Neural cell (in vitro differentiated cells): ENCODE results near the gene MAOB. TPM values are rescaled to one million over a fixed set of nuclear protein-coding genes. Genes with fewer than 3 reads are reported as not detected.

Experiments
- H2AFZ ChIP-seq: fragments of 200-600, 300-800 bp; sonication (generic), shearing (Covaris generic); 2 replicates; pipeline ENCODE4 v1.6.0; 2014; ENCODE audit warnings: low read depth, mild to moderate bottlenecking, antibody characterized with exemption, low read length, moderate library complexity
- H3F3A ChIP-seq: fragments of 200-600 bp; shearing (Covaris generic); 2 replicates; pipeline ENCODE4 v1.6.1; 2016; ENCODE audit warnings: mild to moderate bottlenecking, moderate library complexity, mixed read lengths, antibody characterized with exemption, low read length; ENCODE audit not compliant: insufficient read depth, poor library complexity, severe bottlenecking
- H3K27ac ChIP-seq: fragments of 200-600, 300-800 bp; sonication (generic), shearing (Covaris generic); 2 replicates; pipeline ENCODE4 v1.5.1; 2014; ENCODE audit warnings: mild to moderate bottlenecking, low read length, moderate library complexity
- H3K27me3 ChIP-seq: fragments of 300-800, 200-600 bp; sonication (generic), shearing (Covaris generic); 2 replicates; pipeline ENCODE4 v1.6.0; 2014; ENCODE audit warnings: mild to moderate bottlenecking, low read depth, low read length, moderate library complexity; ENCODE audit not compliant: insufficient read depth
- H3K36me3 ChIP-seq: fragments of 300-800, 200-600 bp; sonication (generic), shearing (Covaris generic); 2 replicates; pipeline ENCODE4 v1.5.1; 2014; ENCODE audit warnings: mild to moderate bottlenecking, antibody characterized with exemption, low read length, moderate library complexity; ENCODE audit not compliant: insufficient read depth
- H3K4me2 ChIP-seq: fragments of 300-800, 200-600 bp; sonication (generic), shearing (Covaris generic); 2 replicates; pipeline ENCODE4 v1.6.0; 2014; ENCODE audit warnings: mild to moderate bottlenecking, low read length
- H3K4me3 ChIP-seq: fragments of 300-800, 200-600 bp; sonication (generic), shearing (Covaris generic); 2 replicates; pipeline ENCODE4 v1.5.1; 2014; ENCODE audit warnings: mild to moderate bottlenecking, low read length, moderate library complexity
- H3K79me2 ChIP-seq: fragments of 200-600 bp; shearing (Covaris generic); replicated peaks from 2 replicates; pipeline ENCODE4 v1.6.0; 2014; ENCODE audit warnings: mild to moderate bottlenecking, low read length, moderate library complexity; ENCODE audit not compliant: insufficient read depth
- H3K9ac ChIP-seq: fragments of 300-800, 200-600 bp; sonication (generic), shearing (Covaris generic); 2 replicates; pipeline ENCODE4 v1.6.1; 2016; ENCODE audit warnings: mild to moderate bottlenecking, low read length, mixed read lengths
- H3K9me2 ChIP-seq: fragments of 200-600 bp; shearing (Covaris generic); 2 replicates; pipeline ENCODE4 v1.6.1; 2016; ENCODE audit warnings: mild to moderate bottlenecking, low read length, mixed read lengths; ENCODE audit not compliant: insufficient read depth
- H3K9me3 ChIP-seq: fragments of 200-600, 300-800 bp; sonication (generic), shearing (Covaris generic); 2 replicates; pipeline ENCODE4 v1.6.1; 2016; ENCODE audit warnings: mild to moderate bottlenecking, mixed run types, low read length, moderate library complexity, mixed read lengths
- H4K20me1 ChIP-seq: fragments of 200-600 bp; shearing (Covaris generic); 2 replicates; pipeline ENCODE4 v1.6.1; 2016; ENCODE audit warnings: mild to moderate bottlenecking, mixed run types; ENCODE audit not compliant: insufficient read depth
- CTCF ChIP-seq: fragments of 450-650 bp; IDR thresholded peaks from 2 replicates; pipeline ENCODE4 v1.5.1; 2014; ENCODE audit warnings: antibody characterized with exemption, mild to moderate bottlenecking, moderate library complexity; ENCODE audit not compliant: poor library complexity, severe bottlenecking
- EP300 ChIP-seq: fragments of 450-650 bp; conservative IDR thresholded peaks from 2 replicates; pipeline ENCODE4 v1.6.1; 2014; ENCODE audit warnings: antibody characterized with exemption, mild to moderate bottlenecking, moderate library complexity; ENCODE audit not compliant: poor library complexity, severe bottlenecking
- EZH2 ChIP-seq: fragments of 200-600, 300-800 bp; shearing (Covaris generic), sonication (generic); IDR thresholded peaks from 2 replicates; pipeline ENCODE4 v1.6.1; 2014; ENCODE audit warnings: antibody characterized with exemption, low read length, borderline replicate concordance, mild to moderate bottlenecking; ENCODE audit not compliant: insufficient read depth, poor library complexity, severe bottlenecking
- MXI1 ChIP-seq: fragments of 450-650 bp; conservative IDR thresholded peaks from 2 replicates; pipeline ENCODE4 v1.6.1; 2014; ENCODE audit warnings: antibody characterized with exemption, mild to moderate bottlenecking; ENCODE audit not compliant: poor library complexity, severe bottlenecking
- POLR2AphosphoS5 ChIP-seq: IDR thresholded peaks from 2 replicates; pipeline ENCODE4 v1.6.1; 2012
- RAD21 ChIP-seq: fragments of 450-650 bp; conservative IDR thresholded peaks from 2 replicates; pipeline ENCODE4 v1.6.1; 2014; ENCODE audit warnings: antibody characterized with exemption, mild to moderate bottlenecking, moderate library complexity
- REST ChIP-seq: IDR thresholded peaks from 2 replicates; pipeline ENCODE4 v1.6.1; 2012; ENCODE audit warnings: borderline replicate concordance
- SMC3 ChIP-seq: fragments of 450-650 bp; conservative IDR thresholded peaks from 2 replicates; pipeline ENCODE4 v1.6.1; 2014; ENCODE audit warnings: antibody characterized with exemption, mild to moderate bottlenecking, moderate library complexity; ENCODE audit not compliant: poor library complexity
- TAF1 ChIP-seq: IDR thresholded peaks from 2 replicates; pipeline ENCODE4 v1.6.1; 2012; ENCODE audit warnings: low read depth
- polyA plus RNA-seq: library from polyadenylated mRNA; depleted of rRNA; stranded (reverse); fragments of >200 nt; gene quantifications from 2 replicates; pipeline ENCODE4 v1.2.3, GENCODE V29; 2014

MAOB gene
- polyA plus RNA-seq, 1 donor from 2014 or later, result not detected

GRCh38 chrX:43840265-43840664, 42.0 kb downstream of the MAOB start:
- Histone ChIP-seq H3K9me3 (no peaks in the 10 kb centered on the region), H3K27ac (no peak overlapping the region), H3K27me3 (no peaks in the 10 kb centered on the region)

GRCh38 chrX:43836435-43837184, 45.6 kb downstream of the MAOB start:
- H3K4me3 ChIP-seq, result no peak overlapping the region
- TF ChIP-seq POLR2AphosphoS5 (no peak), TAF1 (no peak), RAD21 (peak; percentile 72), MXI1 (no peak), EZH2 (no peak), REST (no peak), EP300 (no peak), SMC3 (peak; percentile 75)

More at GRCh38 chrX:43840265-43840664, 42.0 kb downstream of the MAOB start:
- Histone ChIP-seq H3K79me2 (no peaks in the 10 kb centered on the region), H4K20me1 (no peaks in the 10 kb centered on the region), H3K4me2 (no peak overlapping the region), H3K36me3 (no peaks in the 10 kb centered on the region), H3F3A (no peaks in the 10 kb centered on the region), H3K9ac (no peak overlapping the region), H3K4me3 (no peak overlapping the region), H2AFZ (no peak overlapping the region), H3K9me2 (no peaks in the 10 kb centered on the region)
- TF ChIP-seq RAD21, result no peak
- no peak for TF ChIP-seq CTCF
- TF ChIP-seq MXI1, result no peak
- TF ChIP-seq POLR2AphosphoS5, result no peak
- no peak for TF ChIP-seq SMC3
- TF ChIP-seq REST, result no peak
- TF ChIP-seq EZH2, result no peak
- no peak for TF ChIP-seq EP300
- TF ChIP-seq TAF1, result no peak

More at GRCh38 chrX:43836435-43837184, 45.6 kb downstream of the MAOB start:
- Histone ChIP-seq H3K4me2 (no peak overlapping the region), H2AFZ (no peak overlapping the region), H4K20me1 (no peaks in the 10 kb centered on the region), H3F3A (no peaks in the 10 kb centered on the region), H3K9me2 (no peaks in the 10 kb centered on the region), H3K27me3 (no peaks in the 10 kb centered on the region), H3K79me2 (no peaks in the 10 kb centered on the region), H3K9ac (no peak overlapping the region), H3K36me3 (no peaks in the 10 kb centered on the region), H3K9me3 (no peaks in the 10 kb centered on the region), H3K27ac (no peak overlapping the region)
